Uterus (tissue), 4 donors: ENCODE data around the gene TADA2B. TPM values are rescaled to one million over a fixed set of nuclear protein-coding genes. Genes with fewer than 3 reads are reported as not detected.
"Not testable (repeated sequence)": the region's sequence is repeated elsewhere in the genome, so short reads cannot be mapped to it uniquely, and the experiment has no call there.

Experiments used
- DNase-seq, 2 donors: peaks; one replicate each; pipeline ENCODE4 v3.0.0-alpha.2; 2019 to 2020
- H3K27ac ChIP-seq, 2 donors: fragments of 200-600 bp; sonication (generic); 1 replicate in 1 of 2; 2 replicates in 1 of 2; pipeline ENCODE4 v1.5.1; 2016 to 2018
- H3K27me3 ChIP-seq, 2 donors: fragments of 200-600 bp; sonication (generic); one replicate each; pipeline ENCODE4 v1.5.1; 2018 to 2019; ENCODE audit warnings: control low read depth in 1 of 2
- H3K36me3 ChIP-seq, 2 donors: fragments of 200-600 bp; sonication (generic); one replicate each; pipeline ENCODE4 v1.5.1; 2019; ENCODE audit warnings: control low read depth in 1 of 2
- H3K4me1 ChIP-seq, 2 donors: fragments of 200-600 bp; sonication (generic); one replicate each; pipeline ENCODE4 v1.5.1; 2018 to 2019; ENCODE audit warnings: control low read depth in 1 of 2
- H3K4me3 ChIP-seq, 2 donors: fragments of 200-600 bp; sonication (generic); 1 replicate in 1 of 2; 2 replicates in 1 of 2; pipeline ENCODE4 v1.5.1; 2018 to 2019; ENCODE audit warnings: mild to moderate bottlenecking in 1 of 2
- H3K9me3 ChIP-seq, 2 donors: fragments of 200-600 bp; sonication (generic); one replicate each; pipeline ENCODE4 v1.5.1; 2019; ENCODE audit warnings: control low read depth in 1 of 2
- CTCF ChIP-seq, 4 experiments: fragments of 200-600 bp in 2 of 4; fragments of 450-650 bp in 2 of 4; sonication (generic) in 2 of 4; IDR thresholded peaks; one replicate each; pipeline ENCODE4 v1.5.1; 2016 to 2019; ENCODE audit warnings: antibody characterized with exemption in 4 of 4, mild to moderate bottlenecking in 2 of 4, moderate library complexity in 1 of 4
- POLR2A ChIP-seq, 2 donors: fragments of 450-650 bp; IDR thresholded peaks; one replicate each; pipeline ENCODE4 v1.6.1; 2016; ENCODE audit warnings: antibody characterized with exemption in 2 of 2, mild to moderate bottlenecking in 1 of 2, moderate library complexity in 1 of 2
- intact Hi-C: fragments of 100-400 bp; cut with DNase I; formaldehyde crosslinking; loops from one replicate; pipeline ENCODE4 v1.15.1; 2023; ENCODE audit warnings: low total_unique reads
- total RNA-seq, 4 donors: library from RNA; depleted of rRNA in 3 of 4; stranded (reverse); fragments of >200 nt in 3 of 4; gene quantifications; one replicate each; pipeline versions ENCODE4 v1.1.0 to v1.2.4, GENCODE V29; 2014 to 2023
- donor health status: DM: yes; HTN: yes; CAD: no.

TADA2B gene
- total RNA-seq, 4 donors from 2014 or later: 14.1 to 24.0 (median 21.1) TPM

- Histone ChIP-seq H3K27ac (no peak overlapping the region), H3K4me1 (no peaks in the 10 kb centered on the region), H3K9me3 (no peaks in the 10 kb centered on the region), H3K36me3 (no peaks in the 10 kb centered on the region), H3K4me3 (no peak overlapping the region), H3K27me3 (no peaks in the 10 kb centered on the region)
- no peak for TF ChIP-seq POLR2A (IDR thresholded peaks at IDR 0.05)
- no peak for TF ChIP-seq CTCF (IDR thresholded peaks at IDR 0.05)
- DNase-seq: no peak
- intact Hi-C loops: loop anchor here (10.0 kb wide), 1 partner anchor 91 kb away; no protein-coding TSS in a partner anchor
These were observed 33.0 kb downstream of the TADA2B start for GRCh38 chr4:7075962-7076695.

GRCh38 chr4:7076696-7077082 lies 33.5 kb downstream of the TADA2B start:
- intact Hi-C loops: loop anchor here (10.0 kb wide), 1 partner anchor 92 kb away; no protein-coding TSS in a partner anchor
- H3K4me3 ChIP-seq: no peak overlapping the region
- no peaks in the 10 kb centered on the region for H3K36me3 ChIP-seq
- TF ChIP-seq CTCF (IDR thresholded peaks at IDR 0.05) (no peak), POLR2A (IDR thresholded peaks at IDR 0.05) (no peak)
- no peaks in the 10 kb centered on the region for H3K4me1 ChIP-seq
- no peaks in the 10 kb centered on the region for H3K9me3 ChIP-seq
- no peak for DNase-seq
- H3K27me3 ChIP-seq: no peaks in the 10 kb centered on the region
- H3K27ac ChIP-seq: no peak overlapping the region

- Histone ChIP-seq H3K4me3 (no peak overlapping the region), H3K27me3 (no peaks in the 10 kb centered on the region), H3K4me1 (no peaks in the 10 kb centered on the region), H3K27ac (no peak overlapping the region), H3K9me3 (no peaks in the 10 kb centered on the region), H3K36me3 (no peaks in the 10 kb centered on the region)
- TF ChIP-seq POLR2A (IDR thresholded peaks at IDR 0.05) (no peak), CTCF (IDR thresholded peaks at IDR 0.05) (no peak)
- no peak for DNase-seq
- intact Hi-C loops: loop anchor here (10.0 kb wide), 1 partner anchor 93 kb away; no protein-coding TSS in a partner anchor
These were observed 34.2 kb downstream of the TADA2B start for GRCh38 chr4:7077371-7077770.

GRCh38 chr4:7078025-7078424 lies 34.9 kb downstream of the TADA2B start:
- intact Hi-C loops: loop anchor here (10.0 kb wide), 1 partner anchor 93 kb away; no protein-coding TSS in a partner anchor

GRCh38 chr4:7079483-7079882 lies 36.3 kb downstream of the TADA2B start:
- intact Hi-C loops: loop anchor here (10.0 kb wide), 1 partner anchor 95 kb away; no protein-coding TSS in a partner anchor
- not testable (repeated sequence) for DNase-seq, H3K27me3 ChIP-seq

More at GRCh38 chr4:7078025-7078424, 34.9 kb downstream of the TADA2B start:
- Histone ChIP-seq H3K4me3 (no peak overlapping the region), H3K4me1 (no peaks in the 10 kb centered on the region), H3K27me3 (no peaks in the 10 kb centered on the region), H3K36me3 (no peaks in the 10 kb centered on the region), H3K27ac (no peak overlapping the region), H3K9me3 (no peaks in the 10 kb centered on the region)
- no peak for TF ChIP-seq CTCF (IDR thresholded peaks at IDR 0.05)
- no peak for TF ChIP-seq POLR2A (IDR thresholded peaks at IDR 0.05)
- no peak for DNase-seq

GRCh38 chr4:7079909-7080308 lies 36.7 kb downstream of the TADA2B start:
- H3K4me3 ChIP-seq, H3K9me3 ChIP-seq, H3K27ac ChIP-seq, H3K36me3 ChIP-seq, H3K4me1 ChIP-seq, H3K27me3 ChIP-seq, DNase-seq: not testable (repeated sequence)
- intact Hi-C loops: loop anchor here (10.0 kb wide), 1 partner anchor 95 kb away; no protein-coding TSS in a partner anchor

More at GRCh38 chr4:7079483-7079882, 36.3 kb downstream of the TADA2B start:
- not testable (repeated sequence) for H3K4me1 ChIP-seq, H3K4me3 ChIP-seq, H3K9me3 ChIP-seq, H3K36me3 ChIP-seq, H3K27ac ChIP-seq
